K562 (cell line): ENCODE results near the gene CD82. TPM values are rescaled to one million over a fixed set of nuclear protein-coding genes. Genes with fewer than 3 reads are reported as not detected.

Source experiments
- CBFB ChIP-seq: sonication (generic); formaldehyde crosslinking; IDR thresholded peaks from 2 replicates; pipeline ENCODE4 v1.4.0; 2020; ENCODE audit warnings: mild to moderate bottlenecking, missing genetic modification reagents
- CEBPG ChIP-seq, 3 experiments: fragments of 200-800 bp in 1 of 3; sonication (Bioruptor generic) in 1 of 3; sonication (generic) in 1 of 3; formaldehyde crosslinking in 1 of 3; IDR thresholded peaks in 2 of 3; conservative IDR thresholded peaks in 1 of 3; 2 replicates each; pipeline versions ENCODE4 v1.6.1 to v1.8.0; 2016 to 2022; ENCODE audit warnings: missing compliant biosample characterization in 2 of 3, missing genetic modification characterization in 2 of 3, mild to moderate bottlenecking in 1 of 3, missing genetic modification reagents in 1 of 3
- ETS2 ChIP-seq: IDR thresholded peaks from 2 replicates; pipeline ENCODE4 v1.6.1; 2016; ENCODE audit warnings: borderline replicate concordance, missing genetic modification characterization, mild to moderate bottlenecking, moderate library complexity, missing compliant biosample characterization; ENCODE audit not compliant: poor library complexity, severe bottlenecking
- HNRNPL ChIP-seq: fragments of 200-400 bp; formaldehyde crosslinking; IDR thresholded peaks from 2 replicates; pipeline ENCODE4 v1.6.1; 2017; ENCODE audit warnings: low read depth, mild to moderate bottlenecking, low read length
- KDM2B ChIP-seq: fragments of 250-450 bp; sonication (Bioruptor Pico); IDR thresholded peaks from 2 replicates; pipeline ENCODE4 v1.8.0; 2021; ENCODE audit warnings: mild to moderate bottlenecking, moderate library complexity
- PTBP1 ChIP-seq: fragments of 200-400 bp; formaldehyde crosslinking; IDR thresholded peaks from 2 replicates; pipeline ENCODE4 v1.6.1; 2017; ENCODE audit warnings: low read depth, low read length
- SIN3B ChIP-seq: fragments of 450-650 bp; IDR thresholded peaks from 2 replicates; pipeline ENCODE4 v1.6.1; 2017; ENCODE audit warnings: low read depth, mild to moderate bottlenecking, moderate library complexity
- SMARCC2 ChIP-seq: fragments of 450-650 bp; IDR thresholded peaks from 2 replicates; pipeline ENCODE4 v1.6.1; 2017; ENCODE audit warnings: antibody characterized with exemption, moderate library complexity, mild to moderate bottlenecking, low read depth
- ZNF217 ChIP-seq: sonication (generic); formaldehyde crosslinking; IDR thresholded peaks from 2 replicates; pipeline ENCODE4 v1.8.0; 2022; ENCODE audit warnings: mild to moderate bottlenecking, missing genetic modification reagents
- polyA plus RNA-seq, 8 experiments: library from polyadenylated mRNA; depleted of rRNA in 4 of 8; stranded (reverse) in 5 of 8; unstranded in 3 of 8; fragments of >200 nt; fragmentation: Nextera tagmentation in 2 of 8; fragmentation: Illumina TruSeq in 1 of 8; extraction: Ambion mirVana in 2 of 8; extraction: Trizol in 1 of 8; gene quantifications; 2 replicates each; pipeline versions ENCODE4 v1.2.1 to v1.2.3, GENCODE V29; 2011 to 2014; ENCODE audit warnings: inconsistent platforms in 1 of 8, missing spikeins in 1 of 8
- total RNA-seq, 7 experiments: library from RNA; depleted of rRNA in 6 of 7; stranded (reverse); fragments of >200 nt in 6 of 7; fragmentation: Illumina TruSeq in 2 of 7; extraction: Trizol in 2 of 7; gene quantifications; 2 replicates each; pipeline versions ENCODE4 v1.2.1 to v1.2.3, GENCODE V29; 2011 to 2021; ENCODE audit warnings: low replicate concordance in 1 of 7
- TF ChIP-seq, protein P1 (sequence below), 2 experiments: fragments of 450-650 bp; IDR thresholded peaks; 2 replicates each; pipeline ENCODE4 v1.6.1; 2016; ENCODE audit warnings: mild to moderate bottlenecking in 2 of 2, borderline replicate concordance in 1 of 2, low read depth in 1 of 2, moderate library complexity in 1 of 2
- TF ChIP-seq, protein P2 (sequence below), 3 experiments: fragments of 200-800 bp in 1 of 3; fragments of 250-450 bp in 1 of 3; fragments of 450-650 bp in 1 of 3; sonication (Bioruptor Pico) in 1 of 3; sonication (Bioruptor generic) in 1 of 3; formaldehyde crosslinking in 1 of 3; IDR thresholded peaks; 2 replicates each; pipeline versions ENCODE4 v1.6.1 to v1.8.0; 2016 to 2022; ENCODE audit warnings: mild to moderate bottlenecking in 2 of 3, missing genetic modification characterization in 2 of 3, missing compliant biosample characterization in 1 of 3, moderate library complexity in 1 of 3
- TF ChIP-seq, protein P3 (sequence below): fragments of 450-650 bp; formaldehyde crosslinking; IDR thresholded peaks from 2 replicates; pipeline ENCODE4 v1.4.0; 2020; ENCODE audit warnings: mild to moderate bottlenecking, moderate library complexity

CD82 gene
- total and polyA plus RNA-seq, 9 of the 15 experiments (the other 6 are each of a cell fraction or from before 2014, with no cell fraction given): 0.27 to 9.4 (median 3.0) TPM

DNA sequence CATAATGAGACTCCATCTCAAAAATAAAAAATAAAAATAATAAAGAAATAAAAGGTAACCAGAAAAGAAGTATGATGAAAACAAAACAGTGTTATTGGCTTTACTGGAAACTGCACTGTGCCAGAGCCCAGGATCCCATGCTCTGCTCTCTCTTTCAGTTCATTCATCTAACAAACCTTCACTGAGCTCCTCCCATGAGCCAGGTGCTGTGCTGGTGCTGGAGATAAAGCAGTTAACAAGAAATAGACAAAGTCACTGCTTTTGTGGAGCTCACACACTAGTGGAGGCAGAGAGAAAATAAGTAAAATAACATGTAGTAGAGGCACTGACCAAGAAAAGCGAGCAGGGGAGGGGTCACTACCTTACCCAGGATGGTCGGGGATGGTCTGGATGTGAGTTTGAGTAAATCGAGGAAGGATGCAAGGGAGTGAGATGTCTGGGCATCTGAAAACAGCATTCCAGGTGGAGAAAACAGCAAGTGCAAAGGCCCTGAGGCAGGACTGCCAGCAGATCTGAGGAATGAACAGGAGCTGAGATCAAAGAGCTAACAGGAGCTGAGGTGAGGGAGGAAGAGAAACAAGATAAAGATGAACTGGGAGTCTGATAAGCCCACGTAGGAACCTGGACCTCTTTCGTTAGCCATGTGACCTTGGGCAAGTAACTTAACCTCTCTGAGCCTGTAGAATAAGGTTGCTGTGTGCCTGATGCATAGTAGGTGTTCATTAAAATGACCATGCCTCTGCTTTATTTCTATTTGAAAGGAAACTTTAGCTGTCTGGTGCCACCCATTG, 31.3 kb upstream of the CD82 start (continued):
- no peak for TF ChIP-seq ZNF217 (CRISPR knock-in tag)
- TF ChIP-seq CBFB (CRISPR knock-in tag): no peak
- TF ChIP-seq PTBP1: peak; percentile 85
- TF ChIP-seq HNRNPL: no peak
- no peak for TF ChIP-seq CEBPG (CRISPR knock-in tag; IDR thresholded peaks at IDR 0.05)
- no peak for TF ChIP-seq CEBPG (tag; conservative IDR thresholded peaks at IDR 0.05 in 1 of 2, IDR thresholded peaks at IDR 0.05 in 1 of 2)
- TF ChIP-seq KDM2B (CRISPR knock-in tag): no peak
- no peak for TF ChIP-seq ETS2 (tag)
- TF ChIP-seq, protein P1, sequence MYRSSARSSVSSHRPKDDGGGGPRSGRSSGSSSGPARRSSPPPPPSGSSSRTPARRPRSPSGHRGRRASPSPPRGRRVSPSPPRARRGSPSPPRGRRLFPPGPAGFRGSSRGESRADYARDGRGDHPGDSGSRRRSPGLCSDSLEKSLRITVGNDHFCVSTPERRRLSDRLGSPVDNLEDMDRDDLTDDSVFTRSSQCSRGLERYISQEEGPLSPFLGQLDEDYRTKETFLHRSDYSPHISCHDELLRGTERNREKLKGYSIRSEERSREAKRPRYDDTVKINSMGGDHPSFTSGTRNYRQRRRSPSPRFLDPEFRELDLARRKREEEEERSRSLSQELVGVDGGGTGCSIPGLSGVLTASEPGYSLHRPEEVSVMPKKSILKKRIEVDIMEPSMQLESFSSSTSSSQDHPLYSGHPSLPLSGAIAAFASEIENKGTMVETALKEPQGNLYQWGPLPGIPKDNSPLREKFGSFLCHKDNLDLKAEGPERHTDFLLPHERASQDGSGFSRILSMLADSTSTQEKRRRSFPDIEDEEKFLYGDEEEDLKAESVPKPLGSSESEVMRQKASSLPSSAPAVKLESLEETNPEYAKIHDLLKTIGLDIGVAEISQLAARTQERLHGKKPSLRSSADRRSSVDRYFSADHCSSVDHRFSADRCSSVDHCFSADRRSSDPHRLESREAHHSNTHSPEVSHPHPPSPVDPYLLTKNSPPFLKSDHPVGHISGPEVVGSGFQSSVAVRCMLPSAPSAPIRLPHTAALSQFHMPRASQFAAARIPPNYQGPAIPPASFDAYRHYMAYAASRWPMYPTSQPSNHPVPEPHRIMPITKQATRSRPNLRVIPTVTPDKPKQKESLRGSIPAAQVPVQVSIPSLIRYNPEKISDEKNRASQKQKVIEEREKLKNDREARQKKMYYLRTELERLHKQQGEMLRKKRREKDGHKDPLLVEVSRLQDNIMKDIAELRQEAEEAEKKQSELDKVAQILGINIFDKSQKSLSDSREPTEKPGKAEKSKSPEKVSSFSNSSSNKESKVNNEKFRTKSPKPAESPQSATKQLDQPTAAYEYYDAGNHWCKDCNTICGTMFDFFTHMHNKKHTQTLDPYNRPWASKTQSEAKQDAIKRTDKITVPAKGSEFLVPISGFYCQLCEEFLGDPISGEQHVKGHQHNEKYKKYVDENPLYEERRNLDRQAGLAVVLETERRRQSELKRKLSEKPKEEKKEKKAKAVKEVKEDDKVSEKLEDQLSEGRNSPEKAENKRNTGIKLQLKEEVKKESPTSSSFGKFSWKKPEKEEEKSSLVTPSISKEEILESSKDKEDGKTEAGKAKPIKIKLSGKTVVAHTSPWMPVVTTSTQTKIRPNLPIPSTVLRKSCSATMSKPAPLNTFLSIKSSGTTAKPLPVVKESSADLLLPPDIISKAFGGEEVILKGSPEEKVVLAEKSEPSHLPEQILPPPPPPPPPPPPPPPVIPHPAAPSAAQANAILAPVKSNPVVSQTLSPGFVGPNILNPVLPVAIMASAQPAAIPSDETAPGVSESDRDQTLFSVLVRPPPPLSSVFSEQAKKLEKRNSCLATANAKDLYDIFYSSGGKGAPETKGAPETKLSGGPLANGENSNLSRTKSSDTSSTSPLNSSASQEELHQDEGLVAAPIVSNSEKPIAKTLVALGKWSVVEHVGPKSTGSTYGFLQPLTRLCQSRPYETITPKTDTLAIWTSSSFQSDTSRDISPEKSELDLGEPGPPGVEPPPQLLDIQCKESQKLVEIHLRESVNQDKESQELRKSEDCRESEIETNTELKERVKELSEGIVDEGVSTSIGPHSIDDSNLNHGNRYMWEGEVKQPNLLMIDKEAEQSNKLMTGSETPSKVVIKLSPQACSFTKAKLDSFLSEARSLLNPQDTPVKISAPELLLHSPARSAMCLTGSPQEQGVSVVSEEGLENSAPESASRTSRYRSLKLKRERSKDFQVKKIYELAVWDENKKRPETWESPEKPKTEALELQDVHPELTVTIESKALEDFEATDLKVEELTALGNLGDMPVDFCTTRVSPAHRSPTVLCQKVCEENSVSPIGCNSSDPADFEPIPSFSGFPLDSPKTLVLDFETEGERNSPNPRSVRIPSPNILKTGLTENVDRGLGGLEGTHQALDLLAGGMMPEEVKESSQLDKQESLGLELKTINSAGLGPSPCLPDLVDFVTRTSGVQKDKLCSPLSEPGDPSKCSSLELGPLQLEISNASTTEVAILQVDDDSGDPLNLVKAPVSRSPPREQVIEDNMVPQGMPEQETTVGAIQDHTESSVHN (IDR thresholded peaks at IDR 0.05; ENCODE audit: borderline replicate concordance in 1 of 2, low read depth in 1 of 2): no peak
- TF ChIP-seq, protein P2, sequence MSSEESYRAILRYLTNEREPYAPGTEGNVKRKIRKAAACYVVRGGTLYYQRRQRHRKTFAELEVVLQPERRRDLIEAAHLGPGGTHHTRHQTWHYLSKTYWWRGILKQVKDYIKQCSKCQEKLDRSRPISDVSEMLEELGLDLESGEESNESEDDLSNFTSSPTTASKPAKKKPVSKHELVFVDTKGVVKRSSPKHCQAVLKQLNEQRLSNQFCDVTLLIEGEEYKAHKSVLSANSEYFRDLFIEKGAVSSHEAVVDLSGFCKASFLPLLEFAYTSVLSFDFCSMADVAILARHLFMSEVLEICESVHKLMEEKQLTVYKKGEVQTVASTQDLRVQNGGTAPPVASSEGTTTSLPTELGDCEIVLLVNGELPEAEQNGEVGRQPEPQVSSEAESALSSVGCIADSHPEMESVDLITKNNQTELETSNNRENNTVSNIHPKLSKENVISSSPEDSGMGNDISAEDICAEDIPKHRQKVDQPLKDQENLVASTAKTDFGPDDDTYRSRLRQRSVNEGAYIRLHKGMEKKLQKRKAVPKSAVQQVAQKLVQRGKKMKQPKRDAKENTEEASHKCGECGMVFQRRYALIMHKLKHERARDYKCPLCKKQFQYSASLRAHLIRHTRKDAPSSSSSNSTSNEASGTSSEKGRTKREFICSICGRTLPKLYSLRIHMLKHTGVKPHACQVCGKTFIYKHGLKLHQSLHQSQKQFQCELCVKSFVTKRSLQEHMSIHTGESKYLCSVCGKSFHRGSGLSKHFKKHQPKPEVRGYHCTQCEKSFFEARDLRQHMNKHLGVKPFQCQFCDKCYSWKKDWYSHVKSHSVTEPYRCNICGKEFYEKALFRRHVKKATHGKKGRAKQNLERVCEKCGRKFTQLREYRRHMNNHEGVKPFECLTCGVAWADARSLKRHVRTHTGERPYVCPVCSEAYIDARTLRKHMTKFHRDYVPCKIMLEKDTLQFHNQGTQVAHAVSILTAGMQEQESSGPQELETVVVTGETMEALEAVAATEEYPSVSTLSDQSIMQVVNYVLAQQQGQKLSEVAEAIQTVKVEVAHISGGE (CRISPR knock-in tag; IDR thresholded peaks at IDR 0.05): no peak
- TF ChIP-seq, protein P3, sequence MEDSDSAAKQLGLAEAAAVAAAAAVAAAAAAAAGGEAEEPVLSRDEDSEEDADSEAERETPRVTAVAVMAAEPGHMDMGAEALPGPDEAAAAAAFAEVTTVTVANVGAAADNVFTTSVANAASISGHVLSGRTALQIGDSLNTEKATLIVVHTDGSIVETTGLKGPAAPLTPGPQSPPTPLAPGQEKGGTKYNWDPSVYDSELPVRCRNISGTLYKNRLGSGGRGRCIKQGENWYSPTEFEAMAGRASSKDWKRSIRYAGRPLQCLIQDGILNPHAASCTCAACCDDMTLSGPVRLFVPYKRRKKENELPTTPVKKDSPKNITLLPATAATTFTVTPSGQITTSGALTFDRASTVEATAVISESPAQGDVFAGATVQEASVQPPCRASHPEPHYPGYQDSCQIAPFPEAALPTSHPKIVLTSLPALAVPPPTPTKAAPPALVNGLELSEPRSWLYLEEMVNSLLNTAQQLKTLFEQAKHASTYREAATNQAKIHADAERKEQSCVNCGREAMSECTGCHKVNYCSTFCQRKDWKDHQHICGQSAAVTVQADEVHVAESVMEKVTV (CRISPR knock-in tag): no peak
- TF ChIP-seq SMARCC2: no peak
- TF ChIP-seq SIN3B: no peak
